GM19328 (cell line): ENCODE results near the gene SIX4.

Experiments
- ATAC-seq: cut with Tn5 transposase; IDR thresholded peaks from one replicate; pipeline ENCODE4 v1.9.1; 2021; ENCODE audit warnings: mild to moderate bottlenecking, moderate library complexity; ENCODE audit not compliant: unreplicated experiment

SIX4 gene

GRCh38 chr14:60722357-60723115 lies 1.6 kb downstream of the SIX4 start:
- ATAC-seq: no peak

- no peak for ATAC-seq
These were observed 2.1 kb downstream of the SIX4 start for GRCh38 chr14:60722107-60722356.

- no peak for ATAC-seq
These were observed 2.6 kb downstream of the SIX4 start for GRCh38 chr14:60721326-60722106.

- no peak for ATAC-seq
These were observed 3.2 kb downstream of the SIX4 start for GRCh38 chr14:60720962-60721325.

GRCh38 chr14:60720391-60720790 lies 3.8 kb downstream of the SIX4 start:
- ATAC-seq: no peak

- ATAC-seq: no peak
These were observed 10.6 kb downstream of the SIX4 start for GRCh38 chr14:60713513-60713912.

GRCh38 chr14:60710494-60710893 lies 13.7 kb downstream of the SIX4 start:
- no peak for ATAC-seq

GRCh38 chr14:60707858-60708257 lies 16.3 kb downstream of the SIX4 start:
- no peak for ATAC-seq

- no peak for ATAC-seq
These were observed 19.1 kb downstream of the SIX4 start for GRCh38 chr14:60705100-60705499.

- no peak for ATAC-seq
These were observed 23.6 kb downstream of the SIX4 start for GRCh38 chr14:60700598-60700997.

- ATAC-seq: no peak
These were observed 28.8 kb downstream of the SIX4 start for GRCh38 chr14:60695327-60695726.

- no peak for ATAC-seq
These were observed 32.6 kb downstream of the SIX4 start for GRCh38 chr14:60691383-60692113.

GRCh38 chr14:60686865-60687264 lies 37.3 kb downstream of the SIX4 start:
- no peak for ATAC-seq

GRCh38 chr14:60684203-60684602 lies 39.9 kb downstream of the SIX4 start:
- no peak for ATAC-seq

GRCh38 chr14:60681271-60681670 lies 42.9 kb downstream of the SIX4 start:
- no peak for ATAC-seq

- ATAC-seq: no peak
These were observed 43.6 kb downstream of the SIX4 start for GRCh38 chr14:60680511-60680910.

- ATAC-seq: no peak
These were observed 44.4 kb downstream of the SIX4 start for GRCh38 chr14:60679566-60680258.

GRCh38 chr14:60677701-60678100 lies 46.5 kb downstream of the SIX4 start:
- no peak for ATAC-seq

- no peak for ATAC-seq
These were observed 53.2 kb downstream of the SIX4 start for GRCh38 chr14:60670989-60671388.

- no peak for ATAC-seq
These were observed 55.6 kb downstream of the SIX4 start for GRCh38 chr14:60668431-60669112.

- ATAC-seq: no peak
These were observed 59.0 kb downstream of the SIX4 start for GRCh38 chr14:60665177-60665550.
